NCI-H1092 (cell line): ENCODE results near the gene SSTR5.

ENCODE experiments used
- DNase-seq: peaks from one replicate; lab custom pipeline; 2025; lab: John Stamatoyannopoulos, UW

The SSTR5 gene

GRCh38 chr16:1055557-1055924, 17.0 kb upstream of the SSTR5 start:
- DNase-seq, result no peak

- no peak for DNase-seq
Observed at GRCh38 chr16:1056196-1056595, 16.4 kb upstream of the SSTR5 start.

- DNase-seq, result no peak
Observed at GRCh38 chr16:1057252-1057932, 15.2 kb upstream of the SSTR5 start.

GRCh38 chr16:1058216-1058615, 14.3 kb upstream of the SSTR5 start:
- DNase-seq, result no peak

- no peak for DNase-seq
Observed at GRCh38 chr16:1059310-1059709, 13.2 kb upstream of the SSTR5 start.

- no peak for DNase-seq
Observed at GRCh38 chr16:1060416-1061340, 11.9 kb upstream of the SSTR5 start.

- DNase-seq, result no peak
Observed at GRCh38 chr16:1061769-1062505, 10.6 kb upstream of the SSTR5 start.

- DNase-seq, result no peak
Observed at GRCh38 chr16:1062895-1063294, 9.7 kb upstream of the SSTR5 start.

- DNase-seq, result no peak
Observed at GRCh38 chr16:1063728-1064127, 8.8 kb upstream of the SSTR5 start.

GRCh38 chr16:1065469-1066128, 6.9 kb upstream of the SSTR5 start:
- no peak for DNase-seq

GRCh38 chr16:1066584-1067172, 5.9 kb upstream of the SSTR5 start:
- DNase-seq, result peak; percentile 49

GRCh38 chr16:1067629-1068028, 4.9 kb upstream of the SSTR5 start:
- no peak for DNase-seq

GRCh38 chr16:1068451-1068850, 4.1 kb upstream of the SSTR5 start:
- DNase-seq, result no peak

GRCh38 chr16:1069154-1069553, 3.4 kb upstream of the SSTR5 start:
- no peak for DNase-seq

- DNase-seq, result no peak
Observed at GRCh38 chr16:1070084-1070863, 2.3 kb upstream of the SSTR5 start.

- DNase-seq, result no peak
Observed at GRCh38 chr16:1070864-1071408, 1.6 kb upstream of the SSTR5 start.

GRCh38 chr16:1071561-1072225, 854 bp upstream of the SSTR5 start:
- no peak for DNase-seq

GRCh38 chr16:1073262-1073558, 663 bp downstream of the SSTR5 start:
- DNase-seq, result no peak

GRCh38 chr16:1073566-1074378, 1.2 kb downstream of the SSTR5 start:
- no peak for DNase-seq

GRCh38 chr16:1074379-1074649, 1.8 kb downstream of the SSTR5 start:
- no peak for DNase-seq
